T-helper 17 cell (primary cell): Measurements from ENCODE around the gene CFAP100. TPM values are rescaled to one million over a fixed set of nuclear protein-coding genes. Genes with fewer than 3 reads are reported as not detected.
A peak's percentile ranks its signal among the peaks of the same experiment; 100 is the strongest.

Experiments used
- ATAC-seq: fragments of 150-1000 bp; cut with Tn5 transposase; 2 replicates; pipeline ENCODE4 v1.10.0; 2021; ENCODE audit warnings: mild to moderate bottlenecking, moderate library complexity
- DNase-seq, 3 donors: peaks; one replicate each; pipeline versions ENCODE4 v3.0.0 to v3.0.0-alpha.2; 2020 to 2021
- H3K9me3 ChIP-seq: one replicate; pipeline ENCODE4 v1.7.0; 2013; ENCODE audit warnings: low read length, mild to moderate bottlenecking; ENCODE audit not compliant: control insufficient read depth, poor library complexity, severe bottlenecking
- H3K27ac Mint-ChIP-seq: one replicate; pipeline ENCODE4 v1.8.0; 2022; ENCODE audit warnings: mild to moderate bottlenecking, moderate library complexity, mixed read lengths
- H3K27me3 Mint-ChIP-seq: one replicate; pipeline ENCODE4 v1.8.0; 2022; ENCODE audit warnings: mixed read lengths
- H3K36me3 Mint-ChIP-seq: one replicate; pipeline ENCODE4 v1.8.0; 2022; ENCODE audit warnings: low read depth, mixed read lengths
- H3K4me1 Mint-ChIP-seq: one replicate; pipeline ENCODE4 v1.8.0; 2022; ENCODE audit warnings: mild to moderate bottlenecking, mixed read lengths
- H3K4me3 Mint-ChIP-seq: one replicate; pipeline ENCODE4 v1.8.0; 2022; ENCODE audit warnings: mild to moderate bottlenecking, moderate library complexity, mixed read lengths
- total RNA-seq, 4 donors: library from RNA in 2 of 4; stranded (reverse) in 2 of 4; gene quantifications; one replicate each; pipeline ENCODE4 v1.2.3 and lab custom pipeline; 2022 to 2026

Gene CFAP100
- total RNA-seq, 2 donors from 2014 or later = not detected

DNA sequence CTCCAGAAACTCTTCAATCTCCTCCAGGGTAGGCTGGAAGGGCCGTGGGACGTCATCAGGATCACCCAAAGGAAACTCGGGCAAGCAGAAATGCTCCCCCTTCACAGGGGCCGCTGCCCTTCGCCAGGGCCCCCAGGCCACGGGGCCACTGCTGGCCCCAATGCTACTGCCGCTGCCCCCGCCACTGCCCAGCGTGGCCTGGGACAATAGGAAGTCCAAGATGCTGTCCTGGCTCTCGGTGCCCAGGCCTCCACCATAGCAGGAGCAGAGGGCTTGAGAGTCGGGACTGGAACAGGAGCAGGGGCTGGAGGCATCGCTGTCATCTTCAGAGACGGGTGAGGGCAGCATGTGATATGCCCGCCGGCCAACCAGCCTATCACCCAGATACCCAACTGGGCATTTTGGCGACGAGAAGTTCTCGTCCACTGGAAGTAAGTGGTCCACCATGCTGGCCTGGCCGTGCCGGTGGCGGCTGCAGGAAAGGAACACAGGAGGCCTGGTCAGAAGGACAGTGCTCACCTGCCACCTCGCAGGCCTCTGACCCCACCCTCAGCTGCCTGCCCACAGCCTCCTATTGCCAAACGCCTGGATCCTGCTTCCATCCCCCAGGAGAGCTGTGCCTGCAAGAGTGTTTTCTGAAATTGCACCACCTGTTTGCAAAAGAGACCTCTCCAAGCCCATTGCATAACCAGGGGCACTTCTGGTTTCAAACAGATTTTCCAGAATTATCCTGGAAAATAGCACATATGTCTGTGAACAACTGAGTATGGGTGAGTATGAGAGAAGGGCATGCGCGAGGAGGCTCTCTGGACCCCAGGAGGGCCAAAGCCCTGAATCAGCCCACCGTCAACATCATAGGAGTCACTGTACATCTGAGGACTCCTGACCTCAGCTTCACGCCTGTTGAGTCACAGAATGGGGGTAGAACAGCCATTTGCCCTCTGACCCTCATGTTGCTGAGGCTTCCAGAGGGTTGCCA lies 41.9 kb upstream of the CFAP100 start:
- DNase-seq = peak in 2 of 3 donors; percentile 3
- peaks cover 16% of the 10 kb centered on the region for H3K27me3 Mint-ChIP-seq
- peaks cover 8% of the 10 kb centered on the region for H3K4me1 Mint-ChIP-seq

DNA sequence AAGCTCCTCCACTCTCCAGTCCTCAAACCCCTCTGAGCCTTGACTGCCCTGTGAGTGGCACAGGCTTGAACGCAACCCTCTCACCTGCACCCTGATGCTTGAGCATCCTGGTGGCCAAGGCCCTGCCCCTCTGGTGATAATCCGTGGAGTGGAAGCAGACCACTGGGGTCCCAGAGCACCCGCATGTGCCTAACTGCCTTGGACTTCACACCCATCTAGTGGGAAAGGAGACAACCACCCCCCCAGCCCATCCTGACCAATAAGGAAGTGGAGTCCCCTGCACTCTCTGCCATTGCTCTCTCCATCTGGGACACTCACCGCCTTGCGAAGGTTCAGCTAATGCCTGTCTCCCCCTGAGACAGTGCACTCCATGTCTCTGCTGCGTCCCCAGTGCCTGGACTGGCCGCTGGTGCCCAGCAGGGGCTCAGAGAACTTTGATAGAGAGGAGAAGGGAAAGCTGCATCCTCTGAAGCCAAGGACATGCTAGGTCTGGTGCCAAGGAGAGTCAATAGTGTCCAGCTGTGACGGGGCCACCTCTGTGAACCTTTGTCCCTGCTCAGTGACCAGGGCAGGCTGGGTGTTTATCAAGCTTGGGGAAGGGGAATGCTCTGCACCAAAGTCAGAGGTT lies 40.9 kb upstream of the CFAP100 start:
- no peak overlapping the region for H3K4me3 Mint-ChIP-seq
- H3K9me3 ChIP-seq = no peaks in the 10 kb centered on the region
- no peak for DNase-seq
- peaks cover 26% of the 10 kb centered on the region for H3K27me3 Mint-ChIP-seq
- no peak for ATAC-seq
- H3K27ac Mint-ChIP-seq = no peak overlapping the region
- H3K4me1 Mint-ChIP-seq = peaks cover 8% of the 10 kb centered on the region
- H3K36me3 Mint-ChIP-seq = peaks cover 8% of the 10 kb centered on the region

More for the DNA sequence above, 41.9 kb upstream of the CFAP100 start:
- no peak for ATAC-seq
- H3K9me3 ChIP-seq = no peaks in the 10 kb centered on the region
- Mint-ChIP-seq H3K4me3 (no peak overlapping the region), H3K36me3 (peaks cover 8% of the 10 kb centered on the region), H3K27ac (no peak overlapping the region)

DNA sequence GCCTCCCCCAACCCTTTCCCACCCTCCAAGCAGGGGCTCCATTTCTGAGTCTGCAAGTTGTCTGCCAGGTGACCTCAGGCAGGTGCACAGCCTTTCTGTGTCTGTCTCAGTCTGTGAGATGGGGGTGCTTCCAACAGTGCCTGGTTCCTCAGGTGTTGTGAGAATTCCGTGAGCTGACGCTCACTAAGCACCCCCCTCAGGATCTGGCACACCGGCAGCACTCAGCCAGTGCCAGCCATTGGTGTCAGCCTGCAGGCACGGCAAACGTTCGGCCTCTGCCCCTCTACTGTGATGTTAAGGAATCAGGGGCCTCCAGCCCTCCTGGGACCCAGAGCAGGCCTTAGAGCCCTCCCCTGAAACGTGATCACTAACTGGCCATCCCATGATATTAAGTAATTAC lies 39.9 kb upstream of the CFAP100 start:
- DNase-seq (no peak), ATAC-seq (no peak)
- H3K27ac Mint-ChIP-seq = no peak overlapping the region
- peaks cover 36% of the 10 kb centered on the region for H3K27me3 Mint-ChIP-seq
- H3K4me3 Mint-ChIP-seq = no peak overlapping the region
- peaks cover 8% of the 10 kb centered on the region for H3K4me1 Mint-ChIP-seq
- H3K36me3 Mint-ChIP-seq = peaks cover 8% of the 10 kb centered on the region
- H3K9me3 ChIP-seq = no peaks in the 10 kb centered on the region

DNA sequence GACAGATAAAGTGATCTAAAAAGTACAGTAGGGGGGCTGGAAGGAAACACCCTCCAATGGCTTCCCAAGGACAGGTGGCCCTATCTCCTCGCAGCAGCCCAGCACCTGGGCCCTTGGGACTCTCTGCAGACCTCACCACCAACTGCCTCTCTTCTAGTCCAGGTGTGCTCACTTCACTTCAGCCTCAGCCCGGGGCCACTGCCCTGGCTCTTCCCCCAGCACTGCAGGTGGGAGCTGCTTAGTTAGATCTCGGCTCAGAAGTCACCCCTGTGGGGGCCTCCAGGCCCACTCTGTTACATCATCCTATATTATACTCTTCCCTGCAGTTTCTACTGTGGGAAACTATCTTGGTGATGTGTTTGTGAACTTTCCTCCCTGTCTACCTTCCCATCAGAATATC lies 39.5 kb upstream of the CFAP100 start:
- H3K27me3 Mint-ChIP-seq = peaks cover 40% of the 10 kb centered on the region
- H3K36me3 Mint-ChIP-seq = peaks cover 8% of the 10 kb centered on the region
- DNase-seq = no peak
- peak overlapping the region; percentile 82 for H3K4me3 Mint-ChIP-seq
- peaks cover 8% of the 10 kb centered on the region for H3K4me1 Mint-ChIP-seq
- no peak overlapping the region for H3K27ac Mint-ChIP-seq
- no peaks in the 10 kb centered on the region for H3K9me3 ChIP-seq
- no peak for ATAC-seq

DNA sequence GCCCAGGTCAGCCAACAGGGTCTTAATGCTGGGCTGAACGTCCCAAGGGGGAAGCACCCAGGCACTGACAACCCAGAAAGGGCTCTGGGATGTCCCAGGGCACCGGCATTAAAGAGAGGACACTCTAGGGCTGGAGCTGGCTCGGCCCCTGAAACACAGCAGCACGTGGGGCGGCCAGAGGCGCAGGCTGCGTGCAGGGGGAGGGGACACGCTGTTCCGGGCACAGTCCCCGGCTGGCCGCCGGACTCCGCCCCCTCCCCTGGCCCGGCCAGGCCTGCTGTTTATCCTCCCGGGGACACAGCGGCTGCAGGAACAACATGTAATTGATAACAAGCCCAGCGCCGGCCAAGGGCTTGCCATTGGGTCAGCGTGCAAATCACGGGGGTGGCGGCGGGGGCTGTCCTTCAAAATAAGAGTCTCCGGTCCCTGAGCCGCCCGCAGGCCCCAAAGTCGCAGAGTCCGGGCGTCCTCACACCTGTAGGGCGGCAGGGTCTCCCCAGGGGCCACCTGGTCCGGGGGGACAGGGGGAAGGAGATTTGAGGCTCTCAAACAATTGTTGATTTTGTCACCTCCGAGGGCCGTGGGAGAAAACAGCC lies 38.8 kb upstream of the CFAP100 start:
- H3K4me1 Mint-ChIP-seq = peaks cover 8% of the 10 kb centered on the region
- ATAC-seq (no peak), DNase-seq (no peak)
- H3K27ac Mint-ChIP-seq = no peak overlapping the region
- no peaks in the 10 kb centered on the region for H3K9me3 ChIP-seq
- peaks cover 45% of the 10 kb centered on the region for H3K27me3 Mint-ChIP-seq
- peaks cover 8% of the 10 kb centered on the region for H3K36me3 Mint-ChIP-seq
- peak overlapping the region; percentile 95 for H3K4me3 Mint-ChIP-seq

DNA sequence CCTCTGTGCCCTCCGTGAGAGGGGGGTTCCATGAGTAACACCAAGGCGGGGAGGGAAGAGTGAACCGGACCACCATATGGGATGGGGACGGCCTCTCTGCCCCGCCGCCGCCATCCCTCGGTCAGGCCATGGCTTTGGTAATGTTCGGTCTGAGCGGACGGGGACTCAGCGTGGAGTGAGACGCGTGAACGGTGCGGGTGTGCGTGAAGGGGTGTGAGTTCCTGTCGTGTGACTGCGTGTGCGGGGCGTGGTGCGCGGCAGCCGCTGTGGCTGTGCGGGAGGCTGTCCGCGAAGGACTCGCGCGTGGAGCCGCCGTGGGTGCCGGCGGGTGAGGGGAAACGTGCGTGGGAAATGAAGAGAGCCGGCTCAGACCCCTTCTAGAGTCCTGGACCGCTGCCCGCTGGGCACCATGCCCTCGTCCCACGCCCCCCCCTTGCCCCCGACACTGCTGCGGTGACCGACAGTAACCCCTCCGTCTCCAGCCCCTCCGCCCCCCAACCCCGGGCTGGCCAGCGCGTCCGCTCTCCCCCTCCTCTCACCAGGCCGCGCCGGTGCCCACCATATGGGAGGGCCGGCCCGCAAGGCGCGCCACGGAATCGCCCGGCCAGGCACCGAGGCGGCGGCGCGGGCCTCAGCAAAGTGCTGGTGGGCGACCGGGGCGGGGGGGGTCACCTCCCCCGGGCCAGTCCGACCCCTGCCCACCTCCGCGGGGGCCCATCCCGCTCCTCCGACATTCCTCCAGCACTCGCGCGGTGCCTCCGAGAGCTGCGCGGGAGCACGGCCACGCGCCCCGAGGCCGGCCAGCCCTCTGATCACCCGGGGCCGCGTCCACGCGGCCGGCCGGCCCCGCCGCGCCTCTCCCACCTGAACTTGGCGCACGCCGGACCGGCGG lies 38.1 kb upstream of the CFAP100 start:
- H3K27me3 Mint-ChIP-seq = peaks cover 52% of the 10 kb centered on the region
- DNase-seq (no peak), ATAC-seq (peak; percentile 3)
- H3K4me1 Mint-ChIP-seq = peaks cover 8% of the 10 kb centered on the region
- H3K27ac Mint-ChIP-seq = no peak overlapping the region
- peak overlapping the region; percentile 95 for H3K4me3 Mint-ChIP-seq
- peaks cover 8% of the 10 kb centered on the region for H3K36me3 Mint-ChIP-seq
- H3K9me3 ChIP-seq = no peaks in the 10 kb centered on the region

DNA sequence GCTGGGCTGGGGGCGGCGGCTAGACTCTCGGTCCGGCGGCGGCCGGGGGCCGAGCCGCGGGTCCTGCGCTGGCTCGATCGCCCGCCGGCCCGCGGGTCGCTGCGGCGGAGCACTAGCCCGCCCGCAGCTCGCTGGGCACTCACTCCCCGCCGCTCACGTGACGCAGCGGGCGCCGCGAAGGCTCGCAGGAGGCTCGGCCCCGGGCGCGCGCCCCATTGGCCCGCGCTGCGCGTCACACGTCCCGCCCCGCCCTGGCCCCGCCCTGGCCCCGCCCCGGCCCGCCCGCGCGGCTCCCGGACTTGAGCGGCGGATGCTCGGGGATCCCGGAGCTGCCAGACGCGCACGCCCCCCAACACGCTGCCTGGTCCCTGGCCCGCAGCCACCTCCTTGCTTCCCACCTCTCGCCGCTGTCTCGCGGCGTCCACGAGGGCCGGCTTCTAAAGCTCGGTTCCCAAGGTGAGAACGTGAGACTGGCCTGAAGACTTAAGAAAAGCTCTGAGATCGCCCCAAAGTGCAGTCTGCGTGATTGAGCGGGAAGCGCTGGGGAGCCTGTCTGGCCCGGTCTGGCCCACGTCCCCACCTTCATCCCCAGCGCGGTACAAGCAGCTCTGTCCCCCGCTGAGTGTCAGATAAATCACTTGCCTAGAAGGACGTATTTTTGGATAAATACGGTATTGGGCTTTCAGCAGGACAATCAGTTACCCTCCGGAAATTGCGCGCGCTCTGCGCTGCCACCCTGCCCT lies 37.2 kb upstream of the CFAP100 start, which contains the start of gene KLF15:
Gene KLF15, minus strand, starts transcription at position 114 of the 743 bp plus-strand sequence. CDS start 4,486 bp downstream, outside the sequence.
- ATAC-seq = peak; percentile 95
- peaks cover 8% of the 10 kb centered on the region for H3K4me1 Mint-ChIP-seq
- H3K36me3 Mint-ChIP-seq = peaks cover 8% of the 10 kb centered on the region
- no peak within 1 kb of the TSS for H3K27ac Mint-ChIP-seq
- peak within 1 kb of the TSS; percentile 95 for H3K4me3 Mint-ChIP-seq
- H3K27me3 Mint-ChIP-seq = peaks cover 56% of the 10 kb centered on the region
- H3K9me3 ChIP-seq = no peaks in the 10 kb centered on the region
- DNase-seq = peak; percentile 54 to 72 (median 71)

DNA sequence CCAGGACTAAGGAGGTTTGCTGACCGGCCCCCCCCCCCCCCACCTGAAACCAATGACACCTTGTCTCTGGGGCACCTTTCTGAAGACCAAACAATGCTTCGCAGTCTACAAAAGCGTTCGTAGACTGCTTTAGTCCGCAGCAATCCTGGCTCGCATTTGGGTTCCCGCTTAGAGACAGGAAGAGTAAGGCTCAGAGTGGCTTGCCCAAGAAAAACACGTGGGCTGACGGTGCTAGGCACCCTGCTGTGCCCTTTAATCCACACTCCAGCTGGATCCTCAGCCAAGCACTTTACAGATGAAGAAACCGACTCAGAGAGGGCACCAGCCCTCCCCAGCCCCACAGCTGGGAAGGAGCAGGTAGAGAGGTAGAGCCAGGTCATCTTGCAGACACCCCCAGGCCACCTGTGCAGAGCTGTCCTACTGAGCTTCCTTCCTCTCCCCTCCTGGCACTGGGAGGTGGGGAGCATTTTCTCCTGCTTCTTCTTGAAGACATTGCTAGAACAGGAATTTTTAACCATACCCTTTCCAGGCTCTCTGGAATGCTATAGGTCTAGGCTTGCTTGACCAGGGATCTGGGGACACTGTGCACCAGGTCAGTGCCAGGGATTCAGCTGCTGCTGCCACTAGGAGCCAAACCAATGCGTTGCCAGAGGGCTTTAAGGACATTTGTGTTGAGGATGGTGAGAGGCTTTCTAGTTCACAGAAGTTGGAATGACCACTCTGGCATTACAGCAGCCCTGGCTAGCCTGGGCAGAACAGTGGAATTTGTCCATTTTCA lies 36.5 kb upstream of the CFAP100 start:
- Mint-ChIP-seq H3K27ac (no peak overlapping the region), H3K4me3 (peak overlapping the region; percentile 90), H3K27me3 (peaks cover 64% of the 10 kb centered on the region), H3K36me3 (peaks cover 9% of the 10 kb centered on the region), H3K4me1 (peaks cover 9% of the 10 kb centered on the region)
- ATAC-seq (no peak), DNase-seq (no peak)
- H3K9me3 ChIP-seq = no peaks in the 10 kb centered on the region

DNA sequence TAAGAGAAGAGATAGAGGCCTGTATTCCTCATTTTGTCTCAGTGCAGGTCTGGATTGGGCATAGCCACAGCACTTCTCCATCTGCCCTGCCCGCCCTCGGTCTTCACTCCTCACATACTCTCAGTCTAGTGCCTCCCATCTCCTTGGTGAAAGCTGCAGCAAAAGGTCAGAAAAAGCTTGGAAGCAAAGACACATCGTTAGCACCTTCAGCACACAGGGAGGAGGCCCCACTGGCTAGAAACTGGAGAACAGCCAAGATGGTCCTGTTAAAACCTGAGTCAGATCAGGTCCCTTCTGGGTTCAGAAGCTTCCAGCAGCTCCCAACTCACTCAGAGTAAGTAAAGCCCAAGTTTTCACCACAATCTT lies 35.9 kb upstream of the CFAP100 start:
- peaks cover 65% of the 10 kb centered on the region for H3K27me3 Mint-ChIP-seq
- no peak overlapping the region for H3K27ac Mint-ChIP-seq
- DNase-seq = no peak
- no peak overlapping the region for H3K4me3 Mint-ChIP-seq
- H3K4me1 Mint-ChIP-seq = peaks cover 12% of the 10 kb centered on the region
- no peak for ATAC-seq
- no peaks in the 10 kb centered on the region for H3K9me3 ChIP-seq
- H3K36me3 Mint-ChIP-seq = peaks cover 9% of the 10 kb centered on the region

DNA sequence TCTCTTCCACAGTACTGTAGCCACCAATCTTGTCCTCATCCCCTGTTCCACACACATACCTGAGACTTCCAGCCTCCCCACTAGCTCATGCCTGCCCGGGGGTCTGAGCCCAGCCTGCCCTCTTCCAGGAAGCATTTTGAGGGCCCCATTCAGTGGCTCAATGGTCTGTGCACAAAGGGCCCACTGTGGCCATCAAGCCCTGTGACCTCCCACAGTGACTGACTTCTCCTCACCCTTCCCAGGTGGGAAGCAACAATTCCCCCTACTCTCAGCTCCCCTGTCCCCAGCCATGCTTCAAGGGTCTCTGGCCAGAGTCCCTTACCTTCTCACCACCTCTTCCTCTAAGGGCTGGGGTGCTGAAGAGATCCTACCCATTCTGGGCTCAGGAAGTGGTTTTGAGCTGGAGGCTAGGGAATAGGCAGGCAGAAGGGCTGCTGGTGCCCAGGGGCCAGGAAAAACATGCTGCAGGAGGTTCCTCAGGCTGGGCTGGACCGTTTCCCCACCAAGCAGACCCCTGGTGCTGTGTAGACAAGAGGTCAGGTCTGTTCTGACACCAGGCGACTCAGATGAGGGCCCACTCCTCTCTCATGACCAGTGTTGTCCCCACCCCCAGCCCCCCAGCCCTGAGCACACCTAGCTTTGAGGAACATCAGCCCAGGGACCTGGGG lies 34.5 kb upstream of the CFAP100 start:
- Mint-ChIP-seq H3K27me3 (peaks cover 74% of the 10 kb centered on the region), H3K4me3 (no peak overlapping the region), H3K27ac (no peak overlapping the region), H3K4me1 (peaks cover 14% of the 10 kb centered on the region), H3K36me3 (peaks cover 9% of the 10 kb centered on the region)
- no peak for DNase-seq
- ATAC-seq = no peak
- H3K9me3 ChIP-seq = no peaks in the 10 kb centered on the region

DNA sequence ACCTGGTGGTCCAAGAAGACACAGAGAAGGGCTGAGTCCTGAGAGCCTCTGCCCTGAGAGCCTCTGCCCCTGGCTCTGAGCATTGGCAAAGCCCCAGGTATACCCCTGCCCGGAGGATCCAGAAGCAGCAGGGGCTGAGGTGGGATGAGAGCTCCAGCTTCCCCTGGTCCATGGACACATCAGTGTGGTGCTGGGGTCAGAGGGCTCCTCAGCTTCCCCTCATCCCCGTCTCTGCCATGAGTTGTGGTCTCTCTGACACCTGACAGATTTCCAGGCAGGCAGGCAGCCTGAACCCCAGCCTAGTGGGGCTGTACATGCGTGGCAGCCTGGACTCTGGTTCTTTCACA lies 34.0 kb upstream of the CFAP100 start:
- ATAC-seq = no peak
- H3K4me3 Mint-ChIP-seq = no peak overlapping the region
- H3K27me3 Mint-ChIP-seq = peaks cover 72% of the 10 kb centered on the region

More for the DNA sequence above, 34.0 kb upstream of the CFAP100 start:
- H3K36me3 Mint-ChIP-seq = peaks cover 5% of the 10 kb centered on the region
- H3K9me3 ChIP-seq = no peaks in the 10 kb centered on the region
- H3K4me1 Mint-ChIP-seq = peaks cover 14% of the 10 kb centered on the region
- H3K27ac Mint-ChIP-seq = no peak overlapping the region
- no peak for DNase-seq
